PFSK-1 (cell line): ENCODE results near the gene DENND6A.

Source experiments
- POLR2AphosphoS5 ChIP-seq: IDR thresholded peaks from 2 replicates; pipeline ENCODE4 v1.6.1; 2012; ENCODE audit warnings: low read depth, mild to moderate bottlenecking, control low read depth, low read length, moderate library complexity
- SIN3A ChIP-seq: IDR thresholded peaks from 2 replicates; pipeline ENCODE4 v1.6.1; 2012; ENCODE audit warnings: mild to moderate bottlenecking, low read length, moderate library complexity, borderline replicate concordance; ENCODE audit not compliant: insufficient read depth
- TAF1 ChIP-seq: IDR thresholded peaks from 2 replicates; pipeline ENCODE4 v1.6.1; 2012; ENCODE audit warnings: low read length, control low read depth, borderline replicate concordance; ENCODE audit not compliant: insufficient read depth
- TF ChIP-seq, protein P1 (sequence below), 2 experiments: IDR thresholded peaks; 2 replicates each; pipeline versions ENCODE4 v1.6.1 to v1.8.0; 2011 to 2012; ENCODE audit warnings: low read depth in 2 of 2, low read length in 2 of 2, control low read depth in 1 of 2, inconsistent platforms in 1 of 2, mild to moderate bottlenecking in 1 of 2, moderate library complexity in 1 of 2; ENCODE audit not compliant: insufficient read depth in 1 of 2

DNA sequence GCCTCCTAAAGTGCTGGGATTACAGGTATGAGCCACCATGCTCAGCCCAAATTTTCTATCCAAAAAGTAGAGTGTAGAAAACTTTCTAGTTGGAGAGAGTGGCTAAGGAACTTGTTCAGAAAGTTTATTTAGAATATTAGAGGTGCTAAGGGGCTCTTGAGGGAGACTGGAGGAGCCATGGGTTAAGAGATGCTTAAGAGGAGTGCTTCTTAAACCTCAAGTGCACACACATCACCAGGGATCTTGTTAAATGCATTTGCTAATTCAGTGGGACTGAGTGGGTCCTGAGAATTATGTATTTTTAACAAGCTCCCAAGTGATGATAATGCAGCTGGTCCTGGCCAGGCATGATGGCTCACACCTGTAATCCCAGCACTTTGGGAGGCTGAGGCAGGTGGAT is 33.5 kb upstream of the DENND6A start:
- TF ChIP-seq POLR2AphosphoS5 (no peak), TAF1 (no peak), SIN3A (no peak)
- TF ChIP-seq, protein P1, sequence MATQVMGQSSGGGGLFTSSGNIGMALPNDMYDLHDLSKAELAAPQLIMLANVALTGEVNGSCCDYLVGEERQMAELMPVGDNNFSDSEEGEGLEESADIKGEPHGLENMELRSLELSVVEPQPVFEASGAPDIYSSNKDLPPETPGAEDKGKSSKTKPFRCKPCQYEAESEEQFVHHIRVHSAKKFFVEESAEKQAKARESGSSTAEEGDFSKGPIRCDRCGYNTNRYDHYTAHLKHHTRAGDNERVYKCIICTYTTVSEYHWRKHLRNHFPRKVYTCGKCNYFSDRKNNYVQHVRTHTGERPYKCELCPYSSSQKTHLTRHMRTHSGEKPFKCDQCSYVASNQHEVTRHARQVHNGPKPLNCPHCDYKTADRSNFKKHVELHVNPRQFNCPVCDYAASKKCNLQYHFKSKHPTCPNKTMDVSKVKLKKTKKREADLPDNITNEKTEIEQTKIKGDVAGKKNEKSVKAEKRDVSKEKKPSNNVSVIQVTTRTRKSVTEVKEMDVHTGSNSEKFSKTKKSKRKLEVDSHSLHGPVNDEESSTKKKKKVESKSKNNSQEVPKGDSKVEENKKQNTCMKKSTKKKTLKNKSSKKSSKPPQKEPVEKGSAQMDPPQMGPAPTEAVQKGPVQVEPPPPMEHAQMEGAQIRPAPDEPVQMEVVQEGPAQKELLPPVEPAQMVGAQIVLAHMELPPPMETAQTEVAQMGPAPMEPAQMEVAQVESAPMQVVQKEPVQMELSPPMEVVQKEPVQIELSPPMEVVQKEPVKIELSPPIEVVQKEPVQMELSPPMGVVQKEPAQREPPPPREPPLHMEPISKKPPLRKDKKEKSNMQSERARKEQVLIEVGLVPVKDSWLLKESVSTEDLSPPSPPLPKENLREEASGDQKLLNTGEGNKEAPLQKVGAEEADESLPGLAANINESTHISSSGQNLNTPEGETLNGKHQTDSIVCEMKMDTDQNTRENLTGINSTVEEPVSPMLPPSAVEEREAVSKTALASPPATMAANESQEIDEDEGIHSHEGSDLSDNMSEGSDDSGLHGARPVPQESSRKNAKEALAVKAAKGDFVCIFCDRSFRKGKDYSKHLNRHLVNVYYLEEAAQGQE (IDR thresholded peaks at IDR 0.05; ENCODE audit: insufficient read depth in 1 of 2, low read depth in 2 of 2, low read length in 2 of 2), result no peak
